Activated T-cell treated with anti-CD3 and anti-CD28 coated beads for 48 hours (primary cell): ENCODE data around the gene WDR87.

Source experiments
- DNase-seq: peaks from one replicate; pipeline ENCODE4 v3.0.0-alpha.2; 2020; ENCODE audit warnings: low read depth

The WDR87 gene

DNA sequence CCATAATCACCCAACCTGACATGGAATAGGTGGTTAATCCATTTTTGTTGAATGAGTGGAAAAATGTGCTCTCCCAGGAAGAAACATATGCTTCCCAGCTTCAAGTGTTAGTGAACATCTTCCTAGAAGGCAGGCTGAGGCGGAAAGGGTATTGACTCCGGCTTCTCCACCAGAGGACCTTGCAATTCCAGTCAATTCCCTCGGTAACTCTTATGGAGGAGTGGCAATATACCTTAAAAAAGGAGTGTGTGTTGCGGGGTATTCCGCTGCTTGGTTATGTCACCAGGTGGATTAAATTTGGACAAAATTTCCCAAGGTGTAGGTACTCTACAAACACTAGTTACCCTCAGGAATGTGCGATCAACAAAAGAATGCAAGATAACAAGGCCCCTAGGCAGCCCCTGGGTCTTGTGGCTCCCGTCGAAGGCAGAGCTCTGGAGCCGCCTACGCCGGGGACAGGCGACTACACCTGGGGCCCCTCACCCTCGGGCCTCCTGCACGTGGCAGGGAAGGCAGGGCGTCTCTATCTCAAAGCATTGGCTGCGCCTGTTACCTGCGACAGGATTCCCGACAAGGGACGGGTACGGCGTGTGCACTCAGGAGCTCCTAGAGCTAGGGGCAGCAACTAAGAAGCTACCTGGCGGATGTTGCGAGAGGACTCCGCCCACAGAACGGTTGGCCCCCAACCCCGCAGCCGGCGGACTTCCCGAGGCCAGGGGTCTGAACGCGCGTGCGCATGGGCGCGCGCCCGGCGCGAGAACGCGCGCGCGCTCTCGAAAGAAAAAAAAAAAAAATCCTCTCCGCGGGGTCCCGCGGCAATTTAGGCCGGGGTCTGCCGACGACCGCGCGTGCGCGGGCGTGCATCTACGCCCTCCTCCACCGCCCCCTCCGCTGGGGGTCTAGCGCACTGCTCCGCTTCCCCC, at the start of gene WDR87:
Gene WDR87, minus strand, starts transcription at position 649 of the 923 bp plus-strand sequence. CDS start 8,355 bp downstream, outside the sequence.
- DNase-seq: peak; percentile 12

DNA sequence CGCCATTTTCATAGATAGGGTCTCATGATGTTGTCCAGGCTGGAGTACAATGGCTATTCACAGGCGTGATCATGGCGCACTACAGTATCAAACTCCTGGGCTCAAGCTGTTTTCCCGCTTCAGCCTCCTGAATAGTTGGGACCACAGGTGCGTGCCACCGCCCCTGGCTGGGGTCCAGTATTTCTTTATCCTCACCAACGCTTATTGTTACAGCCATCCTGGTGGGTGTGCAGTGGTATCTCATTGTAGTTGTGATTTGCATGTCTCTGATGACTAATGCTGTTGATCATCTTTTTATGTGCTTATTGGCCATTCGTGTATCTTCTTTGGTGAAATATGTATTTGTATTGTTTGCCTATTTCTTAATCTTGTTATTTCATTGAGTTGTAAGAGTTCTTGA, 49.6 kb upstream of the WDR87 start:
- no peak for DNase-seq

- DNase-seq: no peak
Measured at GRCh38 chr19:37954421-37954874, 48.1 kb upstream of the WDR87 start.

GRCh38 chr19:37953918-37954303, 47.5 kb upstream of the WDR87 start:
- no peak for DNase-seq

- no peak for DNase-seq
Measured at GRCh38 chr19:37953171-37953917, 47.0 kb upstream of the WDR87 start.

DNA sequence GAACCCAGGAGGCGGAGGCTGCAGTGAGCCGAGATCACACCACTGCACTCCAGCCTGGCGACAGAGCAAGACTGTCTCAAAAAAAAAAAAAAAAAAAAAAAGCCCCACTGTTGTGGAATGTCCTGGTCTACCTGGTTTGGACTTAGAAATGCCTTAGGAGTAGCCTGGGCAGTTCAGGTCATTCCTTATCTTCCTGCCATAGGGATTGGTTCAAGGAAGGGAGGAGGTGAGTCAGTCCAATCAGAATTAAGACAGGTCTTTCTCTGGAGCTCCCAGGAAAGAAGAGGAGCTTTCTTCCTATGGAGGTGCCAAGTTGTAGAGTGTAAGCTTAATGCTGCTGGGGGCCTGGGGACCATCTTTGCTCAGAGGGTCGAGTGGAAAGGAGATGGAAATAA, 45.4 kb upstream of the WDR87 start:
- DNase-seq: no peak

- DNase-seq: no peak
Measured at GRCh38 chr19:37950471-37951175, 44.2 kb upstream of the WDR87 start.

DNA sequence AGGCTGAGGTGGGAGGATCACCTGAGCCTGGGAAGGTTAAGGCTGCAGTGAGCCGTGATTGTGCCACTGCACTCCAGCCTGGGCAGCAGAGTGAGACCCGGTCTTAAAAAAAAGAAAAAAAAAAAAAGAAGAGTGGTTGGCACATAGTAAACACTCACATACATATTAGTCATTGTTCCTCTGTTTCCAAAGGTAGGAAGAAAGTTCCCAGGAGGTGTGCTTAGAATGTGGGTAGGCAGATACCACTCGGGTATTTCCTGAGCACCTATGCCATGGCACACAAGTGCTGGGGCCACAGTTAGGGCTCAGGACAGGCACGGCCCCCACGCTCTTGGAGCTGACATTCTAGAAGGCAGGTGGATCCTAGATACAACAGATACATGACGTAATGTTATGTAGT, 42.0 kb upstream of the WDR87 start:
- no peak for DNase-seq

GRCh38 chr19:37947778-37948177, 41.4 kb upstream of the WDR87 start:
- no peak for DNase-seq

GRCh38 chr19:37946132-37946531, 39.7 kb upstream of the WDR87 start:
- no peak for DNase-seq

GRCh38 chr19:37943480-37943879, 37.1 kb upstream of the WDR87 start:
- no peak for DNase-seq

DNA sequence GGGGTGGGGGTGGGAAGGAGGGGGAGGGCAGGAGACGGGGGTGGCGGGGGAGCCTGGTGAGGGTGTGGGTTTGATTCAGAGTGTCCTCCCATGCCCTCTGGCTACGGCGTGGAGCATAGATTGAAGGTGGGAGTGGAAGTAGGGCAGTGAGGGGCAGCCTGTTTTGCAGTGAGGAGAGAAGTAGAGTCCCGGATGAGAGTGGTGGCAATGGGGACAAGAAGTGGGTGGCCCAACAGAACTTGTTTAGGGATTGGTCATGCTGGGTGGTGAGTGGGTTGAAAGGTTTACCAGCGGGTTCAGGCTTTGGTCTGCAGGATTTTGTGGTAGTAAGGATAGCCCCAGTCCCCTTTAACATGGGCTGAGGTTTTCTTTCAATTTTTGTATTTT, 36.1 kb upstream of the WDR87 start:
- no peak for DNase-seq

DNA sequence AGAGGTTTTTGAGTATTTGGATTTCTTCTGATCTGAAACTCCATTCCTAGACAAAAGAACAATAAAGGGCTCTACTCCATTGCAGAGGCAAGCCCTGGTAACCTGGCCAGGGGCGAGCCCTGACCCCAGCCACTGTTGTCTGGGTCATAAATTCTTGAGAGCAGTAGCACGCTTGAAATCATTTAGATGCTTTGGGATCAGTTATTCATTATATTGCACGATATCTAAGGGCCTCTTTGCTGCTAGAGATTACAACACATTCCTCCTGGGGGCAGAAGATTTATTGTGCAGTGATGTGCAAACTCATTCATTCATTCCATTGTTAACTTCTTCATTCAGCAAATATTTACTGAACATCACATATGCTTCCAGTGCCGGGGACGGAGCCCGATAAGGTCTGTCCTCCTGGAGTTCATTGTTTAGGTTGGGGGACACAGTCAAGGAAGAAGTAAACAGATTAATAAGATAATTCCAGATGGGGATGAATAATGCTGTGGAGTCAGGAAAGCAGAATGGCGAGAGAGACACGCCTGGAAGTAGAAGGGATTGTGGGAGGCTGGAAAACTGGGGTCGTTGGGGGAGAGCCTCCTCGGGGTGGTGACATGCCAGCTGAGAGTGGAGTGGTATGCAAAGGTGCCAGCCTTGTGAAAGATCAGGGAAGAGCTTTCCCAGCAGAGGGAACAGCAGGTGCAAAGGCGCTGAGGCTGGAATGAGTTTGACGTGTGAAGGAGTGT, 35.6 kb upstream of the WDR87 start:
- DNase-seq: no peak

DNA sequence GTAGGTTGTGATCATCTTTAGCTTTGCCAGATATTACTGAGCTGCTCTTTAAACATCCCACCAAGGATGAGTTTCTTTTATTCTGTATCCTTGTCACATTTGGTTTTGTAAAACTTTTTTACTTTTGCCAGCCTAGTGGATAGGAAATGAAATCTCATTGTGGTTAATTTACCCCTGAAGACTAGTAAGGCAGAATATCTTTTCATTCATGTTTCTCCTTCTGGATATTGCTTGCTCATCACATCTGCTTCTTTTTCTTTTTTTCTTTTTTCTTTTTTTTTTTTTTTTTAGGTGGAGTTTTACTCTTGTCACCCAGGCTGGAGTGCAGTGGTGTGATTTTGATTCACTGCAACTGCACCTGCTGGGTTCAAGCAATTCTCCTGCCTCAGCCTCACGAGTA, 32.0 kb upstream of the WDR87 start:
- no peak for DNase-seq

DNA sequence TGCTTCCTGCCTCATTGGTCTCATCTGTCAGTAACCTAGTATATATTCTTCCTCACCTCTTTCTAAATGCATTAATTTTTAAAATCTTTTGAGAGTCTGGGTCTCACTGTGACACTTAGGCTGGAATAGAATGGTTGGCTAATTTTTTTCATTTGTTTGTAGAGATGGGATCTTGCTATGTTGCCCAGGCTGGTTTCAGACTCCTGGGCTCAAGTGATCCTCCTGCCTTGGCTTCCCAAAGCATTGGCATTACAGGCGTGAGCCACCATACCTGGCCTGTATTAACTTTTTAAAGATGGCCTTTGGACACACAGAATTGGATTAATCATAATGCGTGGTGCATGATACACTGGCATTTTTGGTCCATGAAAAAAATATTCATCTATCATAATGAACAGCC, 30.5 kb upstream of the WDR87 start:
- no peak for DNase-seq

- no peak for DNase-seq
Measured at GRCh38 chr19:37936166-37936565, 29.8 kb upstream of the WDR87 start.

DNA sequence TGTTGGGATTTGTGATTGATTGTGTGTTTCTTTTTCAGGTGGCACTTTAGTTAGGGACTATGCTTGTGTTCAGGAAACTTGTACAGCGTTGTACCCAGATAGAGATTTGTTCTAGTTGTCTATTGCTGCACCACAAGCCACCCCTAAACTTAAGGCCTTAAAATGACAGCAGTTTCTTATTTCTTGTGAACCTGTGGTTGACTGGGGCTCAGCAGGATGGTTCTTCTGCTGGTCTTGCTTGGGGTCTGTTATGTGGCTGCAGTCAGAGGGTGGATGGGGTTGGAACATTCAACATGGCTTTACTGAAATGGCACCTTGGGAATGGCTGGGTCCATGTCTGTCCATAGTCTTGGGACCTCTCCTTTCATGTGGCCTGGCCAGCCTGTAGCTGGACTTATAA, 28.9 kb upstream of the WDR87 start:
- no peak for DNase-seq

- no peak for DNase-seq
Measured at GRCh38 chr19:37933937-37934358, 27.6 kb upstream of the WDR87 start.

DNA sequence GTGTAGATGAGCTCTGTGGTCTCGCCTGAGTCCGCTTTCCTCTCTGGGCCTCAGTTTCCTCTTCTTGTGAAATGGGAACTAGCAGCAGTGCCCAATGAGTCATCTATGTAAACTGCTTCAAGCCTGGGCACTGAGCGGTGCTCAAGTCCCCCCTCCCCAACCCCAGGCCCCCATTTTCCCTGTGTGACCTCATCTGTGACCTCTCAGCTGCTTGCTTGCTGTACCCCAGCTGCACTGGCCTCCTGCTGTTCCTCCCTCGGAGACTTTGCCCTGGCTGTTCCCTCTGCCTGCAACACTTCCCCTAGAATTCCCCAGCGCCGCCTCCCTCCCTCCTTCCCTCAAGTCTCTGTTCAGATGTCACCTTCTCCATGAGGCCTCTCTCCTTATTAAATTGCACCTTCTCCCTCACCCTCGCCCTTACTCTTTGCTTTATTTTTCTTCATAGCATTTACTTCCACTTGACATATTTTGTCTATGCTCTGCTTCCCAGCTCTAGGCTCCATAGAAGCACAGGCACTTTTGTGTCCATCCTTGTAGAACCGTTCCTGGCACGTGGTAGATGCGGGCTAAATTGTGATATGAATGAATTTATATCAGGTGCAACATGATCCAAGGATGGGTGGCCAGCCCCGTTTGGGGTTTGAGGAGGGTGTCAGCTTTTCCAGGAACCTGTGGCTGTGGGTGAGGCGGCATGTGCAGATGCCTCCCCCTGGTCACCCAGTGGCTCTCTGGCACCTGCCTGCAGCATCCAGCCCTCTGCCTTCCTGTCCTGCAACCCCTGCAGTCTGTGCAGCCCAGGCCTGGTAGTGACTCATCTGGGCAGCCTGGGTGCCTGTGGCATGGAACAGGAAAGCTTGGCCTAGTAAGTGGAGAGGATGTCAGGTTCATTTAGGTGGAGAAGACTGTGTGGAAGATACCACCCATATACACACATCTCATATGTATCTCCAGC, 26.9 kb upstream of the WDR87 start:
- DNase-seq: no peak

GRCh38 chr19:37931881-37932655, 25.7 kb upstream of the WDR87 start:
- no peak for DNase-seq
